SW480 (cell line): ENCODE measurements around the gene ZFHX2.

Experiments used
- DNase-seq: peaks from one replicate; pipeline ENCODE4 v3.0.0-alpha.2; 2016; ENCODE audit warnings: low spot score

ZFHX2 gene

GRCh38 chr14:23572836-23573235, 21.3 kb upstream of the ZFHX2 start:
- DNase-seq = no peak

GRCh38 chr14:23572524-23572828, 20.9 kb upstream of the ZFHX2 start:
- no peak for DNase-seq

- DNase-seq = no peak
Observed at GRCh38 chr14:23571701-23572523, 20.3 kb upstream of the ZFHX2 start.

- no peak for DNase-seq
Observed at GRCh38 chr14:23570806-23571483, 19.4 kb upstream of the ZFHX2 start.

- peak; percentile 62 for DNase-seq
Observed at GRCh38 chr14:23569443-23570151, 18.0 kb upstream of the ZFHX2 start.

GRCh38 chr14:23568600-23569331, 17.2 kb upstream of the ZFHX2 start:
- no peak for DNase-seq

- no peak for DNase-seq
Observed at GRCh38 chr14:23568021-23568599, 16.5 kb upstream of the ZFHX2 start.

GRCh38 chr14:23567186-23568020, 15.8 kb upstream of the ZFHX2 start, which contains the start of gene AP1G2:
AP1G2 (minus strand) TSS chr14:23567791; CDS start chr14:23567314, 477 bp downstream.
- DNase-seq = peak; percentile 87

GRCh38 chr14:23566778-23567185, 15.2 kb upstream of the ZFHX2 start:
- no peak for DNase-seq

GRCh38 chr14:23566112-23566777, 14.7 kb upstream of the ZFHX2 start:
- DNase-seq = no peak

GRCh38 chr14:23565626-23566025, 14.1 kb upstream of the ZFHX2 start:
- DNase-seq = no peak

- no peak for DNase-seq
Observed at GRCh38 chr14:23564876-23565275, 13.3 kb upstream of the ZFHX2 start.

- no peak for DNase-seq
Observed at GRCh38 chr14:23564181-23564812, 12.7 kb upstream of the ZFHX2 start.

- DNase-seq = no peak
Observed at GRCh38 chr14:23563473-23564180, 12.1 kb upstream of the ZFHX2 start.

GRCh38 chr14:23562822-23563472, 11.4 kb upstream of the ZFHX2 start:
- no peak for DNase-seq

- no peak for DNase-seq
Observed at GRCh38 chr14:23561873-23562821, 10.6 kb upstream of the ZFHX2 start.

- DNase-seq = no peak
Observed at GRCh38 chr14:23561259-23561658, 9.7 kb upstream of the ZFHX2 start.
